Endometrial microvascular endothelial cells (primary cell): Measurements from ENCODE around the gene APOL6. TPM values are rescaled to one million over a fixed set of nuclear protein-coding genes. Genes with fewer than 3 reads are reported as not detected.
"Not testable (repeated sequence)": the region's sequence is repeated elsewhere in the genome, so short reads cannot be mapped to it uniquely, and the experiment has no call there.

Experiments
- in situ Hi-C: cut with HindIII; loops from 2 replicates; pipeline ENCODE4 v1.10.0; 2017; ENCODE audit warnings: low sequenced_read_pairs, low pct_unique_long_range_greater_than_20kb; ENCODE audit errors: inconsistent ontology term
- total RNA-seq: library from RNA; depleted of rRNA; stranded (reverse); fragments of >200 nt; gene quantifications from one replicate; pipeline ENCODE4 v1.2.3, GENCODE V29; 2015; ENCODE audit errors: inconsistent ontology term

The APOL6 gene
- total RNA-seq, 1 donor from 2014 or later = 8.8 TPM

DNA sequence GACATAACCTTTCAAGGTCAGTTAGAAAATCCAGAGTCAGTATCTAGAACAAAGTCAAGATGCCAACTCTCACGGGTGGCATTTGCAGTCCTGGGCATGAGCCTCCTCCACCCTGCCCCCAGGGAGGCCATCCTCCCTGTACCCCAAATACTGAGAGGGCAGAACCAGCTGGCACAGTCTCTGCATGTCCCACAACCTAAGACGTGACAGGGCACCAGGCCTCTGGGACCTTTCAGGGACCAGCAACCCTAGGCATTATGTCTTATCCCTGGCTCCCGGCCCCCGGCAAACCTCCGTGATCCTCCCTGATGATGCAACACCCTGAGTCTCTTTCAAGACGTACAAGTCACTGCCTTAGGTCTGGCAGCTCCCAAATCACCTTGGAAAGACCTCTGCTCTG lies 33.1 kb upstream of the APOL6 start:
- in situ Hi-C loops = no loop called here

DNA sequence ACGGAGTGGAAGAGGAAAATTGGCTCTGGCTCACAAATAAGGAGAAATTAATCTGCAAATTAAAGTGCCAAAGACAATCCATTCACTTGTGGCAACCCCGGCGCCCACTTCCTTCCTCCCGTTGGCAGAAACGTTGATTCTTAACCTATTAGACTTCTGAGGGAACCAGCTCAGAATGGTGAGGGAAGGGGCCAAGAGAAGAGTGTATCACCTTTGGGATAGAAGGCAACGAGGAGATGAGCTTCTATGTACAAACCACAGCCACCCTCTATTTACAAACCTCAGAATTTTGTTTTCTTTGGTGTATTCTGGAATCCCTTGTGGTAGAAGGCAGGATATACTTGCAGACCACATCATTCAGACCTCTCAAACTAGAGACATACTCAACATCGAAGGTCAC lies 32.2 kb upstream of the APOL6 start:
- in situ Hi-C loops = no loop called here

DNA sequence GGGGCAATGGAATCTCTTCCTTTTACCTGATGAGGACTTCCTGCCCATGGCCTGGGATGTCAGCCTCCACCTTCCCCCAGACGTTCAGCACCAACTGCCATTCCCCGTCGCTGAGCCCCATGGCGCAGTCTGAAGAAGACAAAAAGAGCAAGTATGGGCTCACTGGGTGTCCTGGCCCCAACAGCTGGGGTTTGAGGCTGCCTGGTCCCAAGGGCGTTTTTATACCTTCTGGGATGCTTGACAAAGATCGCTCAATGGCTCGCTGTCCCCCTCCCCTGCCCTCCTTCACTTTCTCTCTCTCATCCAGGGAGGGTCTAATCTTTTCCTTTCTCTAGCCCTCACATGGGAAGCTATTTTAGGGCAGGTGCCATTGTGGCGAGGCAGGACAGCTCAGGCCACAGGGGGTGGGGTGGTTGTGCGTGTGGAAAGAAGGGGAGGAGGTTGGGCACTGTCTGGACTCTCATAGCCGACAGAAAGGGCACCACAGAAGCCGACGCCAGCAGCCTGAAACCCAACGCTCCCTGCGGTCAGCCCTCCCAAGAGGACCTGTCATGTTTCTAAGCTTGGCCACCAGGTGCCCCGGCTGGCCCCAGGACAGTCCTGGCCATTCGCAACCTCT lies 31.0 kb upstream of the APOL6 start, which contains the start of gene MB:
TSS of gene MB (minus strand) at position 193 of the 619 bp plus-strand sequence. CDS start at position 121, 72 bp downstream.
- in situ Hi-C loops = no loop called here

DNA sequence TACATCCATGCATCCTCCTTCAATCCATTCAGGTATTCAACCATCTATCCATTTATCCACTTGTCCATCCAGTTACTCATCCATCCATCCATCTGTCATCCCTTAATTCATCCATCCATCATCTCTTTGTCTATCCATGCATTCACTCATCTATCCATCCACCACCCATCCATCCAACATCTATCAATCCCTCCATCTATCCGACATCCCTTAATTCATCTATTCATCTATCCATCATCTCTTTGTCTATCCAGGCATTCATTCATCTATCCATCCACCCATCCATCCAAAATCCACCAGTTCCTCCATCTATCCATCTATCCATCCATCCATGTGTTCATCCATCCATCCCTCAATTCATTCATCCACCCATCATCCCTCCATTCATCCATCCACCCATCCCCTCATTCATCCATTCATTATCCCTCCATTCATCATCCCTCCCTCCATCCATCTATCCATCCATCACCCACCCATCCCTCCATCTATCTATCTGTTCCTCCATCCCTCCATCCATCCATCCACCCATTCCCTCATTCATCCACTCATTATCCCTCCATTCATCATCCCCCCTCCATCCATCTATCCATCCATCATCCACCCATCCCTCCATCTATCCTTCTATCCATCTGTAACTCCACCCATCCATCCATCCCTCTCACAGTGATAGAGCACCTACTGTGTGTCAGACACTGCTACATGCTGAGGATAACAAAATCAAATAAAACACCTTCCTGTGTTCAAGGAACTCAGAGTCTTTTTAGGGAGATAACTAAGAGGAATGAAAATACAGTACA lies 29.6 kb upstream of the APOL6 start:
- in situ Hi-C loops = no loop called here

DNA sequence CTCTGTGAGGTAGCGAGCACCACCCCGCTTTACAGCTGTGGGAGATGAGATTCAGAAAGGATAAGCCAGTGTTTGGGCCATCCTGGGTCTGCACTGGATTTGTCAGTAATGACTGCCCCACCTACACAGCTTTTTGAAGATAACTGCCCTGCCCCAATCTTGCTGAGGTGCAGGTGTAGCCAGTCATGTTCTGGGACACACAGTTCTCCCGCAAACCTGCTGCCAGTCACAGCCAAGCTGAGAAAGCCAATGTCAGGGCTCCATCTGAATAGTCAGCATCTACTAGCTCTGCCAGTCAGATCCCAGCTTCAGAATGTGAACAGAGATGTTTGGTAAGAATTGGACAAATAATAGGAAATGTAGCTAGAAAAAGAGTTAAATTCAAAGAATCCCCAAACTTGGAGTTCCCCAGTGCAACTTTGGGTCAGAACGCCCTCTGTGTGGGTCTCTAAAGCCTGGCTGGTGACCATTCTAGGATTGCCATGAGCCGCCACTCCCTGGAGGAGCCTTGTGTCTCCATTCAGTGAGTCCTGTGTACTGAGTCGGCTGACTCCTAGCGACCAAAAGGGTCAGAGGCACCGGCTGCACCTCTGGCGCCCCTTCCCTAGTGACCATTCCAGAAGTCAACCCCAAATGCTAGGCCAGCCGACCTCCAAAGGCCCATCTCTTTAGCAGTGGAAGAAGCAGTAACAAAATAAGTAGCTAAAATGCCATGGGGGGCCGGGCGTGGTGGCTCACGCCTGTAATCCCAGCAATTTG lies 28.7 kb upstream of the APOL6 start:
- in situ Hi-C loops = no loop called here

DNA sequence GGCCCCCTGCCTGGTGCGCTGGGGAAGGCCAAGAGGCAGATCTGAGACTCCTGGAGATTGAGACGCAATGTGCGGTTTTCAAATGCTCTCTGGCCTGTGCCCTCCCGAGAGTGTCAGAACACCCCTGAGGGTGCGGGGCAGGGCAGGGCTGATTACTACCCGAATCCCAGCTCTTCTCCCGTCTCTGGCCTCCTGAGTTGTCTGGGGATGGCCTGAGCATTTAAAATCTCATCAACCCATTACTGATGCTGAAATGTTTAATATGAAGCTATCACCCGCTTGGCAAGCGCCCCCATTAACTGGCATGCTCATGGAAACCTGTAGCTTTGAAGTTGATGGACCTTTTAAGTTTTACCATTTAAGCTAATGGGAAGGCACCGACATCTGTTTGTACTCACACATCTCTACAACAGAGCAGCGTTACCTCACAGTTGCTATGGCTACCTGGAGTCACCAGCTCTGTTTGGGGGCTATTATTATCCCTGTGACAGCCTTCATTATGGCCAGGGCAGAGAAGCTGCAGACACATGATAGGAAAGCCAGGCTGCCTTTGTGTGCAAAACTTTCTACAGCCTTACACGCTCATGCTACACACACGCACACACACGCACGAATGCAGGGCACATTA lies 27.5 kb upstream of the APOL6 start:
- in situ Hi-C loops = no loop called here

DNA sequence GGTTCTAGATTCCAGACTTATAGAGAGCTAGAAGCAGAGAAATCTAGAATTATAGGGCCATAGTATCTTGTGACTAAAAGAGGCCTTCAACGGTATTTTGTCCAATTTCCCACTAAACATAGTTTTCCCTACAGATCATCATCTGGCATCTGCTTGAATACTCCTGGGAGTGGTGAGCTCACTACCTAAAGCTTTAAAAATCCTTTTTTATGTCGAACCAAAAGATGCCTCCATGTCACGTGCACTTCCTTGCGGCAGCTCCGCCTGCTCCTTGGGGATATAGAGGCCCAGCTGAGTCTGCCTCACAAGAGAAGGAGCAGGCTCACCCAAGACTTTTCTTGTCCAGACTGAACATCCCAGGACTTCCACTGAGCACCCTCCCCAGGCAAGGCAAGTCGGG lies 26.8 kb upstream of the APOL6 start:
- in situ Hi-C loops = no loop called here

DNA sequence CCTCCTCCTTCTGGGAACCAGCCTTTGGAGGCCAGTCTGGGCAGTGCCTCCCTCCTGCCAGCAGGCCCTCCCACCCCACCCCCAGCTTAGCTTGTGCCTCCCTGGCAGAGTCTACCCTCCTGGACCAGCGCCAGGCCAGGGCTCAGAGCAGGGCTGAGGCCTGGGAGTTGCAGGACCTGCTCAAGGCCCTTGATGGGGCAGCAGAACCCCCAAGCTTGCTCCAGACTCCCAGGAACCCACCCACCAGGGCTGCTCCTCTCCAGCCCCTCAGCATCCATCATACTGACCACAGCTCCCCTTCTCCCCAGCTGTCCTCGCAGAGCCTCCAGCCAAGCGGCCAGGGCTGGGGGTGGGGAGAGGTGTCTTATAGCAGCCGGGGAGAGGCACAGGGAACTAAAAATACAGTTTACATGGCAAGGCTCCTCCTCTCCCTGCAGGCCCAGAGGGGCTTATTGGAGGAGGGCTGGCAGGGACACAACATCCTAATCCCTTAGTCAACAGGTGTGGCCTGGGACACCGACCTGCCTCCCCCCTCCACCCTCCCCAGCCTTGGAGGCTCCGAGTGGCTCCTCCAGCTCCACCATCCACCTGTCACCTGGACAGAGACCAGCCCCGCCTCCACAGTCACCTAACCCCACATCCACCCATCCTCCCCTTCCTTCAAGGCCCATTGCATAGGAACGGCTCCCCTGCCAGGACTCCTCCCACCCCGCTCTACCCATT lies 25.9 kb upstream of the APOL6 start:
- in situ Hi-C loops = no loop called here

DNA sequence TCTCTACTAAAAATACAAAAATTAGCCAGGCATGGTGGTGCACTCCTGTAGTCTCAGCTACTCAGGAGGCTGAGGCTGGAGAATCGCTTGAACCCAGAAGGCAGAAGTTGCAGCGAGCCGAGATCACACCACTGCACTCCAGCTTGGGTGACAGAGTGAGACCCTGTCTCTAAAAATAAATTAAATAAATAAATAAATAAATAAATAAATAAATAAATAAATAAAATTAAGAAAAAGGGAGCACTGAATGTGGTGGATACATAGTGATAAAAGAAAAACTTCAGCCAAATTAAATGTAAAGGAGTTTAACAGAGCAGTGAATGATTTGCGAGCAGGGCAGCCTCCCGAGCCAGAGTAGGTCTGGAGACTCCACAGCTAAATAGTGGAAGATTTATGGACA lies 24.4 kb upstream of the APOL6 start:
- in situ Hi-C loops = not testable (repeated sequence)

DNA sequence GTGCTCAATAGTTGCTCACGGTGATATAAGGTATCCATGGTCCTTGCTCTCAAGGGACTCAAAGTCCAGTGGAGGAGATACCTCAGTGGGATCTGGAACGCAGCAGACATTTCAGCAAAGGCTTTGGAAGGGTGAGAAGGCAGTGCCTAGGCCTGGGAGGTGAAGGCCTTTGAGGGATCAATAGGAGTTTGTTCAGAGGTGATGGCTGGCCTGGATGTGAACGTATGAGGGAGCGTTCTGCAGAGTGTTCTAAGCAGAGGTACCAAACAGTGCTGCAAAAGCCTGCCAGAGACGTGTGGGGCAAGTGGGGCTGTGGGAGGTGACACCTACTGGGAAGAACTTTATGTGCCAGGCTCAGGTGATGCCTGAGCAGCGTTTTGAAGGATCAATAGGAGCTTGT lies 23.7 kb upstream of the APOL6 start:
- in situ Hi-C loops = no loop called here

DNA sequence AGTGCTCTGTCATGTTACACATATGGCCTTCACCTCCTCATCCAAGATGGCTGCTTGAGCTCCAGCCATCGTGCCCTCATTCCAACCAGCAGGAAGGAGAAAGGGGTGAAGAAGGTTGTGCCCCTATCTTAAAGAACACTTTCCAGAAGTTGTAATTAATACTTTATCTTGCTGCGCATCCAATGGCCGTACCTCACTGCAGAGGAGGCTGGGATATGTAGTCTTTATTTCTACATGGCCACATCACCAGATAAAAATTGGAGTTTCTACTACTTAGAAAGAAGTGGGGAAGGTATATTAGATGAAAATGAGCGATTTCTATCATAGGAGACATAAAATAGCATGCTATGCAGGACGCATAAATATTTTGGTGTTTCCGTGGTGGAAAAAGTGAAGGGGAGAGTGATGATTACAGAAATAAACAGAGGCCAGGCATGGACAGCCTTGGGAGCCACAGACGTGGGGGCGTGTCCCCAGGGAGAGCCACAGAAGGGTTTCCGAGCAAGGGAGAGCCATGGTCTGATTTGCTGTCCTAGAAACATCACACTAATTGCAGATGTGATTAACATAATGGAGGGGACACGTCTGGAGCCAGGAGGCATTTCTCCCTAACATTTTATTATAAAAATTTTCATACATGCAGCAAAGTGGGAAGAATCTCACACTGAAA lies 22.3 kb upstream of the APOL6 start:
- in situ Hi-C loops = loop anchor here (25.0 kb wide), 1 partner anchor 111 kb away; no protein-coding TSS in a partner anchor

DNA sequence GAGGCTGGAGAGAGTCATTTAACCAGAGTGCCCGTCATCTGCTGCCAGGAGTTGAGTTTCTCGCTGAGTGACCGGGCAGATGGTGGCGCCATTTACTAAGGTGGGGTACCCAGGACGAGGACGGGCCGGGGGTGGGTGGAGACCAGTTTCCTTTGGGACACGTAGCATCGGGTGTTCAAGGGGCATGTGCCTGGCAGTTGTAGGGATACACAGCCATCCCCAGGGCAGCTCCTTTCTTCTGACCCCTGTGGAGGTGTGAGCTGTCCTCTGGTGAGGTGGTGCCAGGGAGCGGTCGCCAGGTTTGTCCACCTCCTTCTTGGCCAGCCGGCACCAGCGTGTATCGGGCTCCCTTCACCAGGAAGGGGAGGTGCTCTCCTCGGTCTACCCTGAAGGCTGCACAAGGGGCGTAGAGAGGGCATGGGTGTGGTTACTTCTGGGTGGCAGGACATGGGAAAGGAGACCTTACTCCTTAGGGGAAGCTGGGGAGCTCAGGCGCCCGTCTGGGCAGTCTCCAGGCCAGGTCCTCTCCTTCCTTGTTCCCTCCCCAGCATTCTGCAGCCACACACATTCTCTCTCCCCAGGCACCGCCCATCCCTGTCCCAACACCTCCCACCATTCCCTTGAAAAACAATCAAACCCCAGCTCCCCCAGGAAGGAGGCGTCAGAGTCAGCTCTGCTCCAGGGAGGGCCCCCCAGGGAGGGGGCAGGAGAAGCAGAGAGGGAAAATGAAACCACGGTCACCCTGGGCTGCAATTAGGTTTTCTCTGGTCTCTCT lies 20.8 kb upstream of the APOL6 start:
- in situ Hi-C loops = loop anchor here (25.0 kb wide), 1 partner anchor 110 kb away; no protein-coding TSS in a partner anchor

DNA sequence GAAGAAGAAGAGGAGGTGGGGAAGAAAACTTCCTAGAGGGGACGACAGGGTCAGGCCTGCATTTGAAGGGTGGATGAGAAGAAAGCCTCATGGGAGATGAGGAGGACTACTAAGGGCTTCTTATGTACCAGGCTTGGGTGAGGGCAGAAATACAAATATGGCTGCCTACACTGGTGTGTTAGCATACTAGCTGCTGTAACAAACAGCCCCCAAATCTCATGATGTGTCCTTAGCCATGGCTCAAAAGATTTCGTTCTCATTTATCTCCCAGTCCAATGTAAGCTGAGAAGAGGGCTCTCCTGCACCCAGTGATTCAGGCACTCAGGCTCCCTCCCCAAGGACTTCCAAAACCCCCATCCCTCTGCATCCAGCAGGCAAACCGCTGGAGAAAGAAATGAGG lies 19.5 kb upstream of the APOL6 start:
- in situ Hi-C loops = loop anchor here (25.0 kb wide), 1 partner anchor 109 kb away; no protein-coding TSS in a partner anchor

DNA sequence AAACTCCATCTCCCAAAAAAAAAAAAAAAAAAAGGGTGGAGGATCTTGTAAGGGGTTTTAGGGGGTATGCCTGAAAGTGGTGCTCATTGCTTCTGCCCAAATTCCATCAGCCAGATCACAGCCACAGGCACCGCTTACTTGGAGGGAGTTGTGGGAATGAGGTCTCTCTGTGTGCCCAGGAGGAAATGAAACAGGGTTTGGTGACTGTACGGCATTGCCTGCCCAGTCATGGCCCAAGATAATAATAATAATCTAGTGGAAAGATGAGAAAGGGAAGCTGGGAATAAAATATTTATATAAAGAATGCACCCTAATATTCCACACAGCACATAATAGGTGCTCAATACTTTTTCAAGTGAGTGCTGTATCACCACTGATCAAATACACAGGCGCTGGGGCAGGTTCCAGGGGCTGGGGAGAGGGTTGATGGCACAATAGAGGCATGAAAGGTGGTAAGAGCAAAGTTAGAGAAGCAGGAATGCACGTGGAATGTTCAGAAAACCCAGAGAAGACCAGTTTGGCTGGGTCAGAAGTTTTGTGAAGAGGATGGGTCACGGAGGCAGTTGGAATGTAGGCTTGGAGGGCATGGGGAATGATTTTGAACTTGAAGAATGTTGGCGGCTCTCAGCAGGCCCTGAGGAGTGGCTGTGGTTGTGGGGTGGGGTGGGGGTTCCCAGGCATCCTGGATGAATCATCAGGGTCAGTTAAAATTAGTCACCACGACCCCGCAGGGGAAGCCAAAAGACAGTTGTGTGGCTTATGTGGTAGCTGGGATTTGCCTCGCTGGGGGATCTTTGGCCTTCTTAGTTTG lies 18.6 kb upstream of the APOL6 start:
- in situ Hi-C loops = loop anchor here (25.0 kb wide), 1 partner anchor 108 kb away; no protein-coding TSS in a partner anchor

DNA sequence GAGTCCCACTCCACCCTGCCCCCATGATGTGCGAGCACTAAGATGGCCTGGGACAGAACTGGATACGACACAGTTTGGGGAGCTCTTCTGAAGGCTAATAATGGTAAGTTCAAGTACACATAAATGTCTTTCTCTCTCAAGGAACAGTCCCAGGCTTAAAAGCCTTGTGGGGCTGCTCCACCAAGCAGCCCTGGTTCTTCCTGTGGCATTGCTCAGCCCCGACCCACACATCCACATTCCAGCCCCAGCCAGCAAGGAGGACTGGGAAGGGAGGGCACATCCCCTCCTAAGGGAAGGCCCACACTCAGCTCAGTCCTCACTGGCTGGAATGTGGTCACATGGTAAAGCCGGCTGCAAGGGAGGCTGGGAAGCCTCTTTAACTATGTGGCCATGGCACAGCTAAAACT lies 17.9 kb upstream of the APOL6 start:
- in situ Hi-C loops = loop anchor here (25.0 kb wide), 1 partner anchor 107 kb away; no protein-coding TSS in a partner anchor

DNA sequence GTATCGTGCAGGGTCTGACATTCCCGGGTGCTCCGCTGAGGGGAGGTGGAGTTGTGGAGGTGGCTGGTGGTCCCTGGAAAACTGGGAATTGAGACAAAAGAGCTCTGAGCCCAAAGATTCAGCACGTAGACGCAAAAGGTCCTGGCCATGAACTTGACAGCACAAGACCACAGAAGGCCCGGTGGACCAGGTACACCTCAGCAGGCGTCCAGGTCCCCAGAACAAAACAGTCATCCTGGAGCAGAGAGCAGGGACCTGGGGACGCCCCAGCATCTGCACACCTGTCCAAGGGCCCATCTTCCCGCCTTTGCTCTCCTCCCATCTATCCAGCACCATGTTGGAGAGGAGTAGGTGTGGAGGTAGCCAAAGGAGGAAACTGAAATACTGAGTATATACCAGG lies 17.4 kb upstream of the APOL6 start:
- in situ Hi-C loops = loop anchor here (25.0 kb wide), 1 partner anchor 106 kb away; no protein-coding TSS in a partner anchor
